GM18502 (cell line): ENCODE results near the gene BDH2.

Experiments
- ATAC-seq: cut with Tn5 transposase; IDR thresholded peaks from one replicate; pipeline ENCODE4 v1.9.1; 2021; ENCODE audit warnings: mild to moderate bottlenecking; ENCODE audit not compliant: unreplicated experiment, poor library complexity

The BDH2 gene

DNA sequence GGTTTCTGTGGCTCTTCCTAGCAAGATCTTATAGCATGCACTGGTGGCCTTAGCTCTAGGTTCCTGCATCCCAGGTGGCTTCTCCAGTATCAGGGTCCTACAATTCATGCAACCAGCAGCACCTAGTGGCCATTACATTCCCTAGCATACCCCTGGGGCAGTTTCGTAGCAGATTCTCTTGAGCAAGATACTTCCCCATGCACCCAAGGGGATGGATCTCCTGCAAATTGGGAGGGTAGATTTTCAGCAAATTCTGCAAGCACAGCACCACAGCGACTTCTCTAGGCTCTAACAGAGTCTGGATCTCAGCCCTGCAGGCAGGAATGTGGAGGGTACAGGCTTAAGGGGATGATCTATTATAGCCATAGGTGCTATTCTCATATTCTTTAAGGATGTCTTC is 67.1 kb downstream of the BDH2 start:
- no peak for ATAC-seq

GRCh38 chr4:103030791-103031190 is 68.8 kb downstream of the BDH2 start:
- ATAC-seq: no peak

GRCh38 chr4:103029300-103029699 is 70.3 kb downstream of the BDH2 start:
- ATAC-seq: no peak
